ENCODE measurements around the gene C9orf72.

DNA sequence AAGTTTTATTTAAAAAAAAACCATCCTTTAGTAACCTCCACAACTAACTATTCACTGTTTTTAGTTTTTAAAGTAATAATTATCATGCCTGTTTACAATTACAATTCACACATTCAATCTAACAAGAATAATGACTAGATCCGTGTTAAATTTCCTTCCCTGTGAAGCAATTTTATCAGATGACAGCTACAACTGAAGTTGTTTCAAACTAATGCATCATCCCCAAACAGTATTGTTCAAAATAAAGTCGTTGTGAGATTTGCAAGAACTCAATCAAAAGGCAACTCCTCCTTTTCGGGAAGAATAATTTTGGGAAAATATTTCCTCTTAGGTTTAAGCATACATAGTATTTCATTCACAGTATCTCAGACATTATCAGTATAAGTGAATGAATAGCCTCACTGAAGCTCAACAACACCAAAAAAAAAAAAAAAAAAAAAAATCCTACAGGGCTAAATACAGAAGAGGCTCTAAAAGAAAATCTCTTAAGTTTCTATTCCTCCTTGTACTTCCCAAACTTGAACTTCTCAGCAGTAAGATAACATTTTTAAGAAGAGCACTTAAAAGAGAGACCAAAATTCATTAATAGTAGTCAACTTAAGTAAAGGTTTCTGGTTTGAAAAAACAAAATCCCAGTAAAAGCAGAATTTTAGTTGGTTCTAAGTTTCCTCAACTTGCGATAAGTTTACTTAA, 9.4 kb downstream of the C9orf72 start:
- TF ChIP-seq, protein P1, sequence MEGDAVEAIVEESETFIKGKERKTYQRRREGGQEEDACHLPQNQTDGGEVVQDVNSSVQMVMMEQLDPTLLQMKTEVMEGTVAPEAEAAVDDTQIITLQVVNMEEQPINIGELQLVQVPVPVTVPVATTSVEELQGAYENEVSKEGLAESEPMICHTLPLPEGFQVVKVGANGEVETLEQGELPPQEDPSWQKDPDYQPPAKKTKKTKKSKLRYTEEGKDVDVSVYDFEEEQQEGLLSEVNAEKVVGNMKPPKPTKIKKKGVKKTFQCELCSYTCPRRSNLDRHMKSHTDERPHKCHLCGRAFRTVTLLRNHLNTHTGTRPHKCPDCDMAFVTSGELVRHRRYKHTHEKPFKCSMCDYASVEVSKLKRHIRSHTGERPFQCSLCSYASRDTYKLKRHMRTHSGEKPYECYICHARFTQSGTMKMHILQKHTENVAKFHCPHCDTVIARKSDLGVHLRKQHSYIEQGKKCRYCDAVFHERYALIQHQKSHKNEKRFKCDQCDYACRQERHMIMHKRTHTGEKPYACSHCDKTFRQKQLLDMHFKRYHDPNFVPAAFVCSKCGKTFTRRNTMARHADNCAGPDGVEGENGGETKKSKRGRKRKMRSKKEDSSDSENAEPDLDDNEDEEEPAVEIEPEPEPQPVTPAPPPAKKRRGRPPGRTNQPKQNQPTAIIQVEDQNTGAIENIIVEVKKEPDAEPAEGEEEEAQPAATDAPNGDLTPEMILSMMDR (conservative IDR thresholded peaks at IDR 0.05; ENCODE audit: low read depth in 2 of 2), result no peak
- TF ChIP-seq EZH2phosphoT487 (IDR thresholded peaks at IDR 0.05; ENCODE audit: unreplicated experiment), result no peak
- no peak for TF ChIP-seq CREB1 (CRISPR knock-in tag; IDR thresholded peaks at IDR 0.05; ENCODE audit: low read depth)
